Measurements from ENCODE around the gene CLMN.
"Not testable (repeated sequence)": the region's sequence is repeated elsewhere in the genome, so short reads cannot be mapped to it uniquely, and the experiment has no call there.

Gene CLMN

GRCh38 chr14:95162641-95163040 lies 157.1 kb downstream of the CLMN start:
- no peak for DNase-seq (ENCODE audit: low spot score)

- DNase-seq (ENCODE audit: low spot score) = peak; percentile 97
Observed at GRCh38 chr14:95157327-95158189, 162.2 kb downstream of the CLMN start, which contains the start of gene DICER1. TSS of gene DICER1 (minus strand) at chr14:95157529. CDS start at chr14:95133458, 24,071 bp downstream.

GRCh38 chr14:95157048-95157326 lies 162.7 kb downstream of the CLMN start:
- no peak for DNase-seq (ENCODE audit: low spot score)

GRCh38 chr14:95156161-95157047 lies 163.3 kb downstream of the CLMN start:
- peak; percentile 28 for DNase-seq (ENCODE audit: low spot score)

GRCh38 chr14:95155045-95155444 lies 164.7 kb downstream of the CLMN start:
- no peak for DNase-seq (ENCODE audit: low spot score)

- DNase-seq (ENCODE audit: low spot score) = no peak
Observed at GRCh38 chr14:95153866-95154265, 165.8 kb downstream of the CLMN start.

GRCh38 chr14:95151561-95151960 lies 168.1 kb downstream of the CLMN start:
- no peak for DNase-seq (ENCODE audit: low spot score)

- DNase-seq (ENCODE audit: low spot score) = no peak
Observed at GRCh38 chr14:95150910-95151309, 168.8 kb downstream of the CLMN start.

- no peak for DNase-seq (ENCODE audit: low spot score)
Observed at GRCh38 chr14:95149441-95149840, 170.3 kb downstream of the CLMN start.

- DNase-seq (ENCODE audit: low spot score) = no peak
Observed at GRCh38 chr14:95147597-95147996, 172.1 kb downstream of the CLMN start.

- no peak for DNase-seq (ENCODE audit: low spot score)
Observed at GRCh38 chr14:95146079-95146771, 173.5 kb downstream of the CLMN start.

- no peak for DNase-seq (ENCODE audit: low spot score)
Observed at GRCh38 chr14:95144849-95145248, 174.9 kb downstream of the CLMN start.

- DNase-seq (ENCODE audit: low spot score) = no peak
Observed at GRCh38 chr14:95143808-95144620, 175.7 kb downstream of the CLMN start.

- no peak for DNase-seq (ENCODE audit: low spot score)
Observed at GRCh38 chr14:95142208-95142607, 177.5 kb downstream of the CLMN start.

GRCh38 chr14:95141684-95142083 lies 178.0 kb downstream of the CLMN start:
- no peak for DNase-seq (ENCODE audit: low spot score)

GRCh38 chr14:95140060-95140858 lies 179.4 kb downstream of the CLMN start:
- peak; percentile 27 for DNase-seq (ENCODE audit: low spot score)

GRCh38 chr14:95138876-95139275 lies 180.8 kb downstream of the CLMN start:
- no peak for DNase-seq (ENCODE audit: low spot score)

GRCh38 chr14:95138455-95138854 lies 181.3 kb downstream of the CLMN start:
- not testable (repeated sequence) for DNase-seq (ENCODE audit: low spot score)

GRCh38 chr14:95137804-95138167 lies 181.9 kb downstream of the CLMN start:
- peak; percentile 48 for DNase-seq (ENCODE audit: low spot score)

- no peak for DNase-seq (ENCODE audit: low spot score)
Observed at GRCh38 chr14:95137164-95137803, 182.4 kb downstream of the CLMN start.
